ENCODE data around the gene ARL14.

ARL14 gene

GRCh38 chr3:160684368-160684740, 7.4 kb downstream of the ARL14 start:
- no peak overlapping the region for H3K4me3 ChIP-seq (ENCODE audit: low read depth, low read length)
- no peaks in the 10 kb centered on the region for H3K36me3 ChIP-seq (ENCODE audit: control insufficient read depth, insufficient read depth, low read length)
- no peaks in the 10 kb centered on the region for H3K4me1 ChIP-seq (ENCODE audit: control insufficient read depth, insufficient read depth, low read length)
- H3K9ac ChIP-seq (ENCODE audit: low read depth, low read length): no peak overlapping the region
- no peaks in the 10 kb centered on the region for H3K27me3 ChIP-seq (ENCODE audit: control insufficient read depth, insufficient read depth, low read length)
- no peaks in the 10 kb centered on the region for H3K9me3 ChIP-seq (ENCODE audit: control insufficient read depth, insufficient read depth, low read length)

- no peak overlapping the region for H3K9ac ChIP-seq (ENCODE audit: low read depth, low read length)
- H3K9me3 ChIP-seq (ENCODE audit: control insufficient read depth, insufficient read depth, low read length): no peaks in the 10 kb centered on the region
- H3K36me3 ChIP-seq (ENCODE audit: control insufficient read depth, insufficient read depth, low read length): no peaks in the 10 kb centered on the region
- no peak overlapping the region for H3K4me3 ChIP-seq (ENCODE audit: low read depth, low read length)
- no peaks in the 10 kb centered on the region for H3K4me1 ChIP-seq (ENCODE audit: control insufficient read depth, insufficient read depth, low read length)
- no peaks in the 10 kb centered on the region for H3K27me3 ChIP-seq (ENCODE audit: control insufficient read depth, insufficient read depth, low read length)
Measured at GRCh38 chr3:160685144-160685766, 8.3 kb downstream of the ARL14 start.

- H3K9me3 ChIP-seq (ENCODE audit: control insufficient read depth, insufficient read depth, low read length): no peaks in the 10 kb centered on the region
- no peak overlapping the region for H3K9ac ChIP-seq (ENCODE audit: low read depth, low read length)
- H3K36me3 ChIP-seq (ENCODE audit: control insufficient read depth, insufficient read depth, low read length): no peaks in the 10 kb centered on the region
- no peak overlapping the region for H3K4me3 ChIP-seq (ENCODE audit: low read depth, low read length)
- no peaks in the 10 kb centered on the region for H3K4me1 ChIP-seq (ENCODE audit: control insufficient read depth, insufficient read depth, low read length)
- H3K27me3 ChIP-seq (ENCODE audit: control insufficient read depth, insufficient read depth, low read length): no peaks in the 10 kb centered on the region
Measured at GRCh38 chr3:160686955-160687535, 10.1 kb downstream of the ARL14 start.

DNA sequence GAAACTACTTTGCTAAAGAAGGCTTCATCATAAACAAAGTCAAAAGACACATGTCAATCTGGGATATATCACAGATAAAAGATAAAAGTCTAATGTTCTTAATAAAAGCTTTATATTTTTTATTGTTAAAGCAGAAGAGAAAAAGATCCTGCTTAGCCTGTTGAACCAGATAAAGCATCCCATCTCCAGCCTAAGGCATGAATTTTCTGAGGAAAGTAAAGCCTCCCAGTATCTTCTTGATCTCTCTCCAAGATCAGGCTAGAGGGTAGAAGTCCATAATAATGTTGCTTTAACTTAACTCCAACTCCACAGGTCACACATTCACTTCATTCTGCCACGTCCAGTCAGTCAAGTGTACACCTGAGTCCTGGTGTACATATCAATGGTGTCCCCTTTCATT, 14.2 kb downstream of the ARL14 start:
- no peak overlapping the region for H3K9ac ChIP-seq (ENCODE audit: low read depth, low read length)
- H3K36me3 ChIP-seq (ENCODE audit: control insufficient read depth, insufficient read depth, low read length): no peaks in the 10 kb centered on the region
- no peak overlapping the region for H3K4me3 ChIP-seq (ENCODE audit: low read depth, low read length)
- no peaks in the 10 kb centered on the region for H3K4me1 ChIP-seq (ENCODE audit: control insufficient read depth, insufficient read depth, low read length)
- H3K9me3 ChIP-seq (ENCODE audit: control insufficient read depth, insufficient read depth, low read length): no peaks in the 10 kb centered on the region
- no peaks in the 10 kb centered on the region for H3K27me3 ChIP-seq (ENCODE audit: control insufficient read depth, insufficient read depth, low read length)

DNA sequence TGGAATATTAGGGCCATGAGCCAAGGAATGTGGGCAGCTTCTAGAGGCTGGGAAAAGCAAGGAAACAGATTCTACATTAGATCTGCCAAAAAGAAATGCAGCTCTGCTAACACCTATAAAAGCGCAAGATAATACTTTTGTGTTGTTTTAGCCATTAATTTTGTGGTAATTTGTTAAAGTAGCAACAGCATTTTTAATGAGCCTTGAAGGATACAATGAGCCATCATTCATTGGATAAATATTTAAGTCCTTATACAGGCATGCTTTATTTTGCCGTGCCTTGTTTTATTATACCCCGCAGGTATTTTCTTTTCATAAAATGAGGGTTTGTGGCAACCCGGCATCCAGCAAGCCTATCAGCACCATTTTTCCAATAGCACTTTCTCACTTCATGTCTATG, 15.0 kb downstream of the ARL14 start:
- H3K9me3 ChIP-seq (ENCODE audit: control insufficient read depth, insufficient read depth, low read length): no peaks in the 10 kb centered on the region
- no peak overlapping the region for H3K4me3 ChIP-seq (ENCODE audit: low read depth, low read length)
- no peaks in the 10 kb centered on the region for H3K27me3 ChIP-seq (ENCODE audit: control insufficient read depth, insufficient read depth, low read length)
- H3K9ac ChIP-seq (ENCODE audit: low read depth, low read length): no peak overlapping the region
- H3K4me1 ChIP-seq (ENCODE audit: control insufficient read depth, insufficient read depth, low read length): no peaks in the 10 kb centered on the region
- H3K36me3 ChIP-seq (ENCODE audit: control insufficient read depth, insufficient read depth, low read length): no peaks in the 10 kb centered on the region

GRCh38 chr3:160693191-160693590, 16.2 kb downstream of the ARL14 start:
- H3K4me3 ChIP-seq (ENCODE audit: low read depth, low read length): no peak overlapping the region
- no peaks in the 10 kb centered on the region for H3K4me1 ChIP-seq (ENCODE audit: control insufficient read depth, insufficient read depth, low read length)
- no peak overlapping the region for H3K9ac ChIP-seq (ENCODE audit: low read depth, low read length)
- no peaks in the 10 kb centered on the region for H3K27me3 ChIP-seq (ENCODE audit: control insufficient read depth, insufficient read depth, low read length)
- no peaks in the 10 kb centered on the region for H3K9me3 ChIP-seq (ENCODE audit: control insufficient read depth, insufficient read depth, low read length)
- no peaks in the 10 kb centered on the region for H3K36me3 ChIP-seq (ENCODE audit: control insufficient read depth, insufficient read depth, low read length)

DNA sequence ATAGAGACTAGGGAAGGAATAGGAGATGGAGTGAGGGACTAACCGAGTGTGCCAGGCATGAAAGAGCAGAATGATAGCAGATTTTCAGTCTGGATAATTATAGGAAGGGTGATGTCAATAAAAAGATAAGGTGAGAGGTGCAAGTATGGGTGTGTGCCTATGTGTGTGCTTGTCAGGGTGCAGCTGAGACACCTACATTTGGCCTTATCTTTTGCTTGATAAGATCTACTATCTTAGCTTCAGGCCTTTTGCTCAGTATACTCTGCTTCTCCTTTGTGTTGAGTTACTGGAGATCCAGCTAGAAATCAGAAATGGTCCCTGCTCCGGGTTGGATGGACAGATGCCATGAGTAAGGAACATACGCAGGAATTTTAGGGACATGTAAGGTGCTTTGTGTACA, 17.4 kb downstream of the ARL14 start:
- no peaks in the 10 kb centered on the region for H3K36me3 ChIP-seq (ENCODE audit: control insufficient read depth, insufficient read depth, low read length)
- no peaks in the 10 kb centered on the region for H3K27me3 ChIP-seq (ENCODE audit: control insufficient read depth, insufficient read depth, low read length)
- H3K4me3 ChIP-seq (ENCODE audit: low read depth, low read length): no peak overlapping the region
- no peaks in the 10 kb centered on the region for H3K9me3 ChIP-seq (ENCODE audit: control insufficient read depth, insufficient read depth, low read length)
- H3K4me1 ChIP-seq (ENCODE audit: control insufficient read depth, insufficient read depth, low read length): no peaks in the 10 kb centered on the region
- H3K9ac ChIP-seq (ENCODE audit: low read depth, low read length): no peak overlapping the region

DNA sequence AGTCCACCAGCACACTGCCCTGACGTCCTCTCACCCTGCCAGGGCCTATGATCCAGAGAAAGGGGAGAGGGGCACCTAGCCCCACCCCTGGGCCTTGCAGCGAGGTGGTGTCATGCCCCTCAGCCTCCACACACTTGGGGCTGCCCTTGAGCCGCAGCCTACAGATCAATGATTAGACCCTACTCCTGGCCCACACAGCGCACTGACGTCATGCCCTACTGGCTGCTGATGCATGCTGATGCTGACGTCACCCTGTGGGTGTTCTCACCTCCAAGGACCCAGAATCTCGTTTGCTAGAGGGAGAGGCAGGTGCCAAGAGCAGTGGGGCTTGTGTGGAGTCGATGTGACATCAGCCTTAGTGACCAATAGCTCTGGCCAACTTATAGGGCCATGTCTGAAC, 18.0 kb downstream of the ARL14 start:
- Histone ChIP-seq H3K9ac (ENCODE audit: low read depth, low read length) (no peak overlapping the region), H3K36me3 (ENCODE audit: control insufficient read depth, insufficient read depth, low read length) (no peaks in the 10 kb centered on the region), H3K27me3 (ENCODE audit: control insufficient read depth, insufficient read depth, low read length) (no peaks in the 10 kb centered on the region), H3K4me1 (ENCODE audit: control insufficient read depth, insufficient read depth, low read length) (no peaks in the 10 kb centered on the region), H3K4me3 (ENCODE audit: low read depth, low read length) (no peak overlapping the region), H3K9me3 (ENCODE audit: control insufficient read depth, insufficient read depth, low read length) (no peaks in the 10 kb centered on the region)

- no peak overlapping the region for H3K9ac ChIP-seq (ENCODE audit: low read depth, low read length)
- no peaks in the 10 kb centered on the region for H3K4me1 ChIP-seq (ENCODE audit: control insufficient read depth, insufficient read depth, low read length)
- H3K27me3 ChIP-seq (ENCODE audit: control insufficient read depth, insufficient read depth, low read length): no peaks in the 10 kb centered on the region
- H3K9me3 ChIP-seq (ENCODE audit: control insufficient read depth, insufficient read depth, low read length): no peaks in the 10 kb centered on the region
- no peaks in the 10 kb centered on the region for H3K36me3 ChIP-seq (ENCODE audit: control insufficient read depth, insufficient read depth, low read length)
- no peak overlapping the region for H3K4me3 ChIP-seq (ENCODE audit: low read depth, low read length)
Measured at GRCh38 chr3:160695915-160696327, 19.0 kb downstream of the ARL14 start.

DNA sequence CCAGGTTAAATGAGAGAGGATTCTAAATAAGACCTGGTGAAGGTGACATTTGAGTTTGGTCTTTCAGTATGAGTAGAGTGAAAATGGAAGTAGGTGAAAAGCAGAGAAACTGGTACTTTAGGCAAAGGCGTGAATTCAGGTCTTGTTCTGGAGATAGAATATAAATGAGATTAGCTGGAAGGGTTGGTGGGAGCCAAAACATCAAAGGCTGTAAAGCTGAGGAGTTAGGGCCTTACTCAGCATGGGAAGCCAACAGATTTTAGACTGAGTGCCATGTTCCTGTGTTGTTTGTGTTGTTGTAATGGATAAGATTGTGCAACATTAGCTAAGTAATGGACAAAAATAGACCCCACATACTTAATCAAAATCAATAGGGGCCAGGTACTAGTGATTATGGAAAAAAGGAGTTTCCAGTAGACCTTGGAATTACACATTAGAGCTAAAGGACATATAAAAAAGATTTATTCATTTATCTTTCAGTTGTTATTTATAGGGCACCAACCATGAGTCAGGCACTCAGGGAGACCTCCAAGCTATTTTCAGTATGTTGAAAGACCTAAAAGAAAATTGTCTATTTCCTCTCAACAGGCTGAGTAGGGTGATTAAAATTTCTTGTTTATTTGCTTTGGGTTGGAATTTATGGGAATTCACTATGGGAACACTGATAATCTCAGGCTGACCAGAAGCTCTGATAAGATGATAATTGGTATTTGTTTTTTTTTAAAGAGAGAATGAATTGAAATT, 20.8 kb downstream of the ARL14 start:
- Histone ChIP-seq H3K27me3 (ENCODE audit: control insufficient read depth, insufficient read depth, low read length) (no peaks in the 10 kb centered on the region), H3K4me3 (ENCODE audit: low read depth, low read length) (no peak overlapping the region), H3K9me3 (ENCODE audit: control insufficient read depth, insufficient read depth, low read length) (no peaks in the 10 kb centered on the region), H3K36me3 (ENCODE audit: control insufficient read depth, insufficient read depth, low read length) (no peaks in the 10 kb centered on the region), H3K9ac (ENCODE audit: low read depth, low read length) (no peak overlapping the region), H3K4me1 (ENCODE audit: control insufficient read depth, insufficient read depth, low read length) (no peaks in the 10 kb centered on the region)

- no peaks in the 10 kb centered on the region for H3K9me3 ChIP-seq (ENCODE audit: control insufficient read depth, insufficient read depth, low read length)
Measured at GRCh38 chr3:160698599-160699195, 21.7 kb downstream of the ARL14 start.

GRCh38 chr3:160701490-160701889, 24.5 kb downstream of the ARL14 start:
- no peaks in the 10 kb centered on the region for H3K36me3 ChIP-seq (ENCODE audit: control insufficient read depth, insufficient read depth, low read length)
- no peaks in the 10 kb centered on the region for H3K9me3 ChIP-seq (ENCODE audit: control insufficient read depth, insufficient read depth, low read length)
- no peak overlapping the region for H3K9ac ChIP-seq (ENCODE audit: low read depth, low read length)
- H3K4me3 ChIP-seq (ENCODE audit: low read depth, low read length): no peak overlapping the region
- H3K4me1 ChIP-seq (ENCODE audit: control insufficient read depth, insufficient read depth, low read length): no peaks in the 10 kb centered on the region
- H3K27me3 ChIP-seq (ENCODE audit: control insufficient read depth, insufficient read depth, low read length): no peaks in the 10 kb centered on the region

More at GRCh38 chr3:160698599-160699195, 21.7 kb downstream of the ARL14 start:
- no peaks in the 10 kb centered on the region for H3K4me1 ChIP-seq (ENCODE audit: control insufficient read depth, insufficient read depth, low read length)
- H3K27me3 ChIP-seq (ENCODE audit: control insufficient read depth, insufficient read depth, low read length): no peaks in the 10 kb centered on the region
- H3K4me3 ChIP-seq (ENCODE audit: low read depth, low read length): no peak overlapping the region
- H3K36me3 ChIP-seq (ENCODE audit: control insufficient read depth, insufficient read depth, low read length): no peaks in the 10 kb centered on the region
- H3K9ac ChIP-seq (ENCODE audit: low read depth, low read length): no peak overlapping the region
